ENCODE measurements around the gene TAF9. TPM values are rescaled to one million over a fixed set of nuclear protein-coding genes. Genes with fewer than 3 reads are reported as not detected.

Gene TAF9
- total and polyA plus RNA-seq, 2 experiments from 2014 or later: 65.1 to 146 TPM

GRCh38 chr5:69350664-69351063 is 18.7 kb downstream of the TAF9 start:
- no peak for ATAC-seq
- Mint-ChIP-seq H3K4me3 (no peak overlapping the region), H3K36me3 (ENCODE audit: low read depth) (peaks cover 26% of the 10 kb centered on the region), H3K27me3 (ENCODE audit: insufficient read depth, low read depth, poor library complexity) (no peaks in the 10 kb centered on the region), H3K9me3 (no peaks in the 10 kb centered on the region), H3K4me1 (no peaks in the 10 kb centered on the region), H3K27ac (no peak overlapping the region)
- peaks cover 39% of the 10 kb centered on the region; the same call in 1 of the 2 replicates for H3K36me3 ChIP-seq (ENCODE audit: insufficient read depth)
- H3K79me2 ChIP-seq (replicated peaks; ENCODE audit: insufficient read depth): 0 out of 2 replicates have a peak, but pooled peaks cover under 1% of the 10 kb centered on the region
- no peak overlapping the region for H3K4me2 ChIP-seq
- TF ChIP-seq ZNF462 (CRISPR knock-in tag; IDR thresholded peaks at IDR 0.05): no peak
- no peak for TF ChIP-seq ZNF331 (CRISPR knock-in tag; IDR thresholded peaks at IDR 0.05; ENCODE audit: low read depth)
- TF ChIP-seq NANOG (IDR thresholded peaks at IDR 0.05; ENCODE audit: borderline replicate concordance): no peak
- TF ChIP-seq CREB1 (CRISPR knock-in tag; IDR thresholded peaks at IDR 0.05; ENCODE audit: low read depth): no peak
- no peak for TF ChIP-seq POLR2AphosphoS5 (IDR thresholded peaks at IDR 0.05; ENCODE audit: low read depth)
- no peak for TF ChIP-seq EZH2 (IDR thresholded peaks at IDR 0.05; ENCODE audit: low read depth, unreplicated experiment)
- no peak for TF ChIP-seq ZNF114 (CRISPR knock-in tag; IDR thresholded peaks at IDR 0.05)
- TF ChIP-seq ETS1 (IDR thresholded peaks at IDR 0.05): no peak
- no peak for TF ChIP-seq JUNB (IDR thresholded peaks at IDR 0.05; ENCODE audit: unreplicated experiment)
- TF ChIP-seq EZH2phosphoT487 (IDR thresholded peaks at IDR 0.05; ENCODE audit: unreplicated experiment): no peak
- no peak for TF ChIP-seq REST (IDR thresholded peaks at IDR 0.05; ENCODE audit: unreplicated experiment)
- TF ChIP-seq STAT1 (IDR thresholded peaks at IDR 0.05; ENCODE audit: unreplicated experiment): no peak
- TF ChIP-seq CTCF (conservative IDR thresholded peaks at IDR 0.05; ENCODE audit: low read depth in 2 of 2): no peak
- H3K4me1 ChIP-seq (ENCODE audit: insufficient read depth): no peaks in the 10 kb centered on the region
- H3K27ac ChIP-seq (ENCODE audit: low read depth): no peak overlapping the region
- no peak overlapping the region for H3K4me3 ChIP-seq
- H3F3A ChIP-seq (replicated peaks; ENCODE audit: low read depth): peaks cover 4% of the 10 kb centered on the region; the same call in 1 of the 2 replicates
- H4K20me1 ChIP-seq (replicated peaks; ENCODE audit: insufficient read depth): peaks cover 3% of the 10 kb centered on the region; the same call in 1 of the 2 replicates
- no peak overlapping the region for H2AFZ ChIP-seq
- no peaks in the 10 kb centered on the region for H3K27me3 ChIP-seq (ENCODE audit: insufficient read depth)
- no peaks in the 10 kb centered on the region for H3K9me2 ChIP-seq (ENCODE audit: insufficient read depth)
- DNase-seq (ENCODE audit: low spot score): no peak

Data from GM23338 (cell line).